Heart left ventricle (tissue), 16 donors: ENCODE data around the gene KRTAP5-3. TPM values are rescaled to one million over a fixed set of nuclear protein-coding genes. Genes with fewer than 3 reads are reported as not detected.

ENCODE experiments used
- ATAC-seq, 4 donors: fragments of 200-7000 bp; cut with Tn5 transposase; one replicate each; pipeline ENCODE4 v1.9.1; 2020 to 2022; ENCODE audit warnings: moderate library complexity in 4 of 4, mild to moderate bottlenecking in 3 of 4, moderate number of reproducible peaks in 1 of 4
- DNase-seq, 5 donors: peaks; one replicate each; pipeline ENCODE4 v3.0.0-alpha.2; 2020
- H3K27ac ChIP-seq, 12 donors: fragments of 200-600 bp; sonication (generic) in 4 of 12; one replicate each; pipeline versions ENCODE4 v1.5.0 to v1.8.0; 2016 to 2022; ENCODE audit warnings: mild to moderate bottlenecking in 2 of 12
- H3K27me3 ChIP-seq, 9 donors: fragments of 200-600 bp; sonication (generic) in 2 of 9; one replicate each; pipeline versions ENCODE4 v1.5.1 to v1.8.0; 2016 to 2022; ENCODE audit warnings: mild to moderate bottlenecking in 3 of 9
- H3K36me3 ChIP-seq, 9 donors: fragments of 200-600 bp; sonication (generic) in 2 of 9; one replicate each; pipeline versions ENCODE4 v1.5.0 to v1.8.0; 2018 to 2022; ENCODE audit warnings: mild to moderate bottlenecking in 2 of 9
- H3K4me1 ChIP-seq, 12 donors: fragments of 200-600 bp; sonication (generic) in 4 of 12; one replicate each; pipeline versions ENCODE4 v1.5.0 to v1.8.0; 2016 to 2022; ENCODE audit warnings: mild to moderate bottlenecking in 3 of 12
- H3K4me3 ChIP-seq, 12 donors: fragments of 200-600 bp; sonication (generic) in 4 of 12; one replicate each; pipeline versions ENCODE4 v1.5.0 to v1.8.0; 2017 to 2022; ENCODE audit warnings: mild to moderate bottlenecking in 9 of 12, moderate library complexity in 4 of 12
- H3K9me3 ChIP-seq, 12 donors: fragments of 200-600 bp; sonication (generic) in 4 of 12; one replicate each; pipeline versions ENCODE4 v1.5.0 to v1.8.0; 2016 to 2022; ENCODE audit warnings: mild to moderate bottlenecking in 1 of 12
- CTCF ChIP-seq, 12 donors: fragments of 200-600 bp; sonication (generic) in 4 of 12; IDR thresholded peaks; one replicate each; pipeline versions ENCODE4 v1.5.0 to v1.8.0; 2018 to 2022; ENCODE audit warnings: antibody characterized with exemption in 12 of 12, mild to moderate bottlenecking in 5 of 12
- POLR2A ChIP-seq, 2 donors: fragments of 450-650 bp; IDR thresholded peaks; one replicate each; pipeline ENCODE4 v1.6.1; 2017; ENCODE audit warnings: antibody characterized with exemption in 2 of 2, mild to moderate bottlenecking in 2 of 2, moderate library complexity in 2 of 2
- WGBS, 4 donors: extraction: QIAGEN DNeasy Blood & Tissue Kit in 2 of 4; methylation state at CpG; one replicate each; pipeline versions ENCODE4 v1.1.5 to v1.1.7; 2013 to 2018; 5-methylcytosine and 5-hydroxymethylcytosine counted together
- intact Hi-C, 10 donors: fragments of 100-400 bp; cut with DNase I; formaldehyde crosslinking; loops; one replicate each; pipeline versions ENCODE4 v1.11.1 to v1.14.2; 2022
- polyA plus RNA-seq, 2 donors: library from polyadenylated mRNA; stranded (reverse); fragments of 200-250 nt; gene quantifications; one replicate each; pipeline ENCODE4 v1.2.3, GENCODE V29; 2013
- total RNA-seq, 9 donors: library from RNA; depleted of rRNA in 2 of 9; stranded (reverse); fragments of >200 nt in 2 of 9; fragmentation: NEBNext Ultra II Directional in 3 of 9; extraction: Animal tissue kit (Norgen Biotek cat#: 25700) in 3 of 9; gene quantifications; one replicate each; pipeline versions ENCODE4 v1.1.0 to v1.2.4, GENCODE V29; 2016 to 2023
- donor health status: ischemic (EF 13 %, LVEDD 7.1; RV severe dilation, severe dysfunction).
- donor health status: healthy with polysubstance abuse.
- donor health status: DM: no; HTN: yes; CAD: no.
- donor health status: DM: no; HTN: no; CAD: no.
- donor health status: ischemic (EF 25% LVEDD 6.9; RV normal size, moderate dysfunction).
- donor health status: ischemic (EF 25% LVEDD 5.7; RV mildly dilated, moderate dysfunction).
- donor health status: healthy.
- donor health status: DM: yes; HTN: yes; CAD: no.
- donor health status: ischemic (EF 35%, LVEDD 5.7; RV mildly dilated, moderate dysfunction).
- donor health status: nonischemic (EF 11% LVEDD 7.7; RV severe dilation, severe dysfunction).
- donor health status: DM: yes; HTN: yes; CAD: no.
- donor health status: PGD.
- donor health status: ischemic (EF 29% LVEDD 5.4; RV normal size, mild dysfunction).
- donor health status: nonischemic (EF 23%, LVEDD 6.1; RV moderate dilation, normal function).

KRTAP5-3 gene
- total and polyA plus RNA-seq, 11 donors = not detected

GRCh38 chr11:1628506-1629325 is 20.5 kb upstream of the KRTAP5-3 start:
- no peaks in the 10 kb centered on the region for H3K36me3 ChIP-seq
- DNase-seq (peak; percentile 49 to 82 (median 60)), ATAC-seq (peak; percentile 57 to 89 (median 84))
- intact Hi-C loops = loop anchor here in 8 of 10 donors (2.0 to 10.0 kb wide), 6 partner anchors 34 to 86 kb away; no protein-coding TSS in a partner anchor
- WGBS, 4 donors = 28 to 54% (median 31%) methylated on average over 19 to 35 of the region's 35 CpGs
- no peak for TF ChIP-seq POLR2A (IDR thresholded peaks at IDR 0.05)
- peak; percentile 79 to 98 (median 89) for TF ChIP-seq CTCF (IDR thresholded peaks at IDR 0.05)
- H3K9me3 ChIP-seq = no peaks in the 10 kb centered on the region
- H3K4me1 ChIP-seq = peaks cover 0 to 8% (median 3%) of the 10 kb centered on the region in 12 donors
- H3K27me3 ChIP-seq = peaks cover 0 to 49% (median 12%) of the 10 kb centered on the region in 9 donors
- no peak overlapping the region for H3K27ac ChIP-seq
- no peak overlapping the region for H3K4me3 ChIP-seq

GRCh38 chr11:1625541-1625940 is 17.3 kb upstream of the KRTAP5-3 start:
- WGBS, 4 donors = 85 to 91% (median 87%) methylated on average over 12 to 13 of the region's 13 CpGs

GRCh38 chr11:1624621-1625020 is 16.4 kb upstream of the KRTAP5-3 start:
- peaks cover 0 to 27% (median 0%) of the 10 kb centered on the region in 9 donors for H3K27me3 ChIP-seq
- H3K36me3 ChIP-seq = no peaks in the 10 kb centered on the region
- H3K4me3 ChIP-seq = no peak overlapping the region
- intact Hi-C loops = loop anchor here in 5 of 10 donors (5.0 to 10.0 kb wide), 3 partner anchors 47 to 82 kb away; no protein-coding TSS in a partner anchor
- peaks cover 0 to 7% (median 0%) of the 10 kb centered on the region in 12 donors for H3K4me1 ChIP-seq
- no peak overlapping the region for H3K27ac ChIP-seq
- DNase-seq (no peak), ATAC-seq (no peak)
- 80 to 86% (median 84%) methylated on average over 16 of the region's 16 CpGs for WGBS, 4 donors
- H3K9me3 ChIP-seq = no peaks in the 10 kb centered on the region
- TF ChIP-seq POLR2A (IDR thresholded peaks at IDR 0.05) (no peak), CTCF (IDR thresholded peaks at IDR 0.05) (no peak)

More at GRCh38 chr11:1625541-1625940, 17.3 kb upstream of the KRTAP5-3 start:
- no peaks in the 10 kb centered on the region for H3K36me3 ChIP-seq
- DNase-seq (no peak), ATAC-seq (no peak)
- no peaks in the 10 kb centered on the region for H3K9me3 ChIP-seq
- no peak for TF ChIP-seq CTCF (IDR thresholded peaks at IDR 0.05)
- TF ChIP-seq POLR2A (IDR thresholded peaks at IDR 0.05) = no peak
- H3K4me3 ChIP-seq = no peak overlapping the region
- intact Hi-C loops = loop anchor here in 5 of 10 donors (5.0 to 10.0 kb wide), 3 partner anchors 48 to 83 kb away; no protein-coding TSS in a partner anchor
- peaks cover 0 to 26% (median 2%) of the 10 kb centered on the region in 9 donors for H3K27me3 ChIP-seq
- H3K4me1 ChIP-seq = peaks cover 0 to 7% (median 0%) of the 10 kb centered on the region in 12 donors
- no peak overlapping the region for H3K27ac ChIP-seq

GRCh38 chr11:1623716-1624115 is 15.5 kb upstream of the KRTAP5-3 start:
- intact Hi-C loops = loop anchor here in 3 of 10 donors (10.0 kb wide), 1 partner anchor 79 kb away; no protein-coding TSS in a partner anchor
- peaks cover 0 to 3% (median 0%) of the 10 kb centered on the region in 12 donors for H3K4me1 ChIP-seq
- no peaks in the 10 kb centered on the region for H3K9me3 ChIP-seq
- 65 to 77% (median 73%) methylated on average over 9 of the region's 9 CpGs for WGBS, 4 donors
- H3K4me3 ChIP-seq = no peak overlapping the region
- no peak overlapping the region for H3K27ac ChIP-seq
- no peak for TF ChIP-seq POLR2A (IDR thresholded peaks at IDR 0.05)
- no peaks in the 10 kb centered on the region for H3K36me3 ChIP-seq
- H3K27me3 ChIP-seq = peaks cover 0 to 23% (median 0%) of the 10 kb centered on the region in 9 donors
- ATAC-seq (no peak), DNase-seq (no peak)
